GM12892 (cell line): ENCODE results near the gene ACYP2.

ENCODE experiments used
- POLR2A ChIP-seq: IDR thresholded peaks from 2 replicates; pipeline ENCODE4 v1.6.1; 2011; ENCODE audit warnings: low read depth, low read length, control low read depth
- POLR2AphosphoS5 ChIP-seq: IDR thresholded peaks from 2 replicates; pipeline ENCODE4 v1.6.1; 2011; ENCODE audit warnings: low read depth, low read length, control low read depth

DNA sequence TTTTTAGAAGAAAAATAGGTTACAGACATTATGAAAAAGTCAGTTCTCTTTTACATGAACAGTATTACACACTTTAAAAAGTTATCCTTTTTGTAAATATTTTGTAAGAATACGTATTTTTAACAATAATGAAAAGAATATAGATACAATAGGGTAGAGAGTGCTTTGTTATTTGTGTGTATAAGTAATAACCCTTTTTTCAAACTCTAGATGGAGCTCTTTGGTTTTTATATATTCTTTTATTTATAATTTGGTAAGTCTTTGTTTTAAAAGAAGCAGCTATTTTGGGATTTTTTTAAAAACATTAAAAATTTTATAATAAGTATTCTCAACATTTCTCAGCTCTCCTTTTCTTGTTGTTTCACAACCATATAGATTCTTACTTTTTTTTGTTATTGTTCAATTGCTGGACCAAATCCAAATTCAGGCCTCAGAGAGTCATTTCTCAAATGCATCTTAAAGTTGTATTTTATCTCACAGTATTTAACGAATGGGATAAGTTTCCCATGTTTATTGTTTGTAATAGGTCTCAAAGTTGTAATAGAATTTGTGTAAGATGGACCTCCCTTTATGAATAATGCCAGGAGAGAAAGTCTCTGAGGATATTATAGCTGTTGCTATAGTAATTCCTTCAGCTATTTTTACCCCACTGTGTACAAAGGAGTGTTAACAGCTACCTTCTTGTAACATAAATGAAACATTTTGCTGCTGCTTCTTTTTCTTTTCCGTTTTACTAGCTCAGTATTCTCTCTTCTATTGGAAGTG, 46.4 kb downstream of the ACYP2 start:
- TF ChIP-seq POLR2A = no peak
- no peak for TF ChIP-seq POLR2AphosphoS5
